ENCODE measurements around the gene METTL21C.
A peak's percentile ranks its signal among the peaks of the same experiment; 100 is the strongest.

METTL21C gene

GRCh38 chr13:102651392-102651791 lies 43.5 kb downstream of the METTL21C start:
- H3K36me3 ChIP-seq (ENCODE audit: control insufficient read depth in 2 of 2, insufficient read depth in 1 of 2, low read length in 2 of 2): peaks cover 15 to 56% of the 10 kb centered on the region in 2 experiments; a peak in 2 of 3 replicates
- CTCF ChIA-PET: interaction anchor here (0.7 kb wide), 1 partner anchor 69 kb away, joined by 3 read pairs; no protein-coding TSS in a partner anchor
- no peak overlapping the region for H3K27ac ChIP-seq (ENCODE audit: extremely low read depth, low read depth, low read length)
- H3K9me3 ChIP-seq (ENCODE audit: control insufficient read depth, insufficient read depth, low read depth, low read length): no peaks in the 10 kb centered on the region
- H3K4me3 ChIP-seq (ENCODE audit: low read depth, low read length): no peak overlapping the region
- H3K4me1 ChIP-seq (ENCODE audit: control insufficient read depth, insufficient read depth, low read length): no peaks in the 10 kb centered on the region
- POLR2A ChIA-PET: no interaction called here
- peak; percentile 71 for TF ChIP-seq ZNF362 (tag by site-specific recombination; IDR thresholded peaks at IDR 0.05)
- no peak for TF ChIP-seq ZNF473 (tag by site-specific recombination; IDR thresholded peaks at IDR 0.05)

GRCh38 chr13:102650444-102650843 lies 44.4 kb downstream of the METTL21C start:
- Histone ChIP-seq H3K9me3 (ENCODE audit: control insufficient read depth, insufficient read depth, low read depth, low read length) (no peaks in the 10 kb centered on the region), H3K27ac (ENCODE audit: extremely low read depth, low read depth, low read length) (no peak overlapping the region), H3K4me3 (ENCODE audit: low read depth, low read length) (no peak overlapping the region), H3K4me1 (ENCODE audit: control insufficient read depth, insufficient read depth, low read length) (no peaks in the 10 kb centered on the region), H3K36me3 (ENCODE audit: control insufficient read depth in 2 of 2, insufficient read depth in 1 of 2, low read length in 2 of 2) (peaks cover 19 to 56% of the 10 kb centered on the region in 2 experiments; a peak in 2 of 3 replicates)
- no peak for TF ChIP-seq ZSCAN16 (tag by site-specific recombination; IDR thresholded peaks at IDR 0.05)
- TF ChIP-seq YY2 (tag by site-specific recombination; IDR thresholded peaks at IDR 0.05): no peak
- TF ChIP-seq ZNF341 (tag by site-specific recombination; IDR thresholded peaks at IDR 0.05; ENCODE audit: low read depth): no peak
- no peak for TF ChIP-seq ZNF16 (tag by site-specific recombination; IDR thresholded peaks at IDR 0.05; ENCODE audit: low read depth)
- no peak for TF ChIP-seq ZBTB20 (tag by site-specific recombination; IDR thresholded peaks at IDR 0.05)
- TF ChIP-seq HIC1 (tag by site-specific recombination; IDR thresholded peaks at IDR 0.05): no peak
- TF ChIP-seq ZNF626 (tag by site-specific recombination; IDR thresholded peaks at IDR 0.05): no peak
- no peak for TF ChIP-seq ZNF302 (tag by site-specific recombination; IDR thresholded peaks at IDR 0.05; ENCODE audit: low read depth)
- TF ChIP-seq ZNF202 (tag by site-specific recombination; IDR thresholded peaks at IDR 0.05; ENCODE audit: borderline replicate concordance): no peak
- no peak for TF ChIP-seq ZNF670 (tag by site-specific recombination; IDR thresholded peaks at IDR 0.05; ENCODE audit: low read depth)
- TF ChIP-seq ZNF37A (tag by site-specific recombination; IDR thresholded peaks at IDR 0.05): no peak
- TF ChIP-seq PRDM2 (tag by site-specific recombination; IDR thresholded peaks at IDR 0.05; ENCODE audit: borderline replicate concordance): no peak
- TF ChIP-seq ZBTB8A (tag by site-specific recombination; IDR thresholded peaks at IDR 0.05): no peak
- TF ChIP-seq ZNF148 (tag by site-specific recombination; IDR thresholded peaks at IDR 0.05; ENCODE audit: borderline replicate concordance): no peak
- POLR2A ChIA-PET: no interaction called here
- CTCF ChIA-PET: interaction anchor here (0.6 kb wide), 1 partner anchor 19 kb away, joined by 3 read pairs; no protein-coding TSS in a partner anchor

Data from HEK293 (cell line).